Measurements from ENCODE around the gene CNP.

CNP gene

DNA sequence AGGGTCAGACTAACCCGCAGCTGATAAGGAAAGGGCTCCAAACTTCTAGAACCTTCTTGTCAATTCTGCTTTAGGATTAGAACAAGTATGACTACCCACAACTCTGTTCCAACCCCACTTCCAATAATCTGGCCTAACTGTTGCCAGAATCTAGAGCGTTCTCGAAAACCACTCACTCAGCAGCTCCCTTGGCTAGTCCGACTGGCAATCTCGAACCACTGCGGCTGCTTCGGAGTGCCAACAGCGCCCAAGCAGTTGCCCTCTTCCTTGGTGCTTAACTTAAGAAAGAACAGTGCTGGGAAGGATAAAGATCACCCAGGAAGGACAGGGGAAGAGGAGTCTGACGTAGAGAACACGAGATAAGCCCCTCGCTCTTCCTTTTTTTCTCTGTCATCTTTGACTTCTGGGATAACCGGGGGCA is 49.8 kb downstream of the CNP start:
- peak overlapping the region; percentile 81 for H3K9ac ChIP-seq (ENCODE audit: low read depth, low read length)
- H3K27me3 ChIP-seq (ENCODE audit: insufficient read depth, low read length, poor library complexity) = no peaks in the 10 kb centered on the region
- H3K36me3 ChIP-seq (ENCODE audit: insufficient read depth, low read length) = peaks cover 4% of the 10 kb centered on the region
- H3K4me2 ChIP-seq (ENCODE audit: insufficient read depth, low read length) = peak overlapping the region; percentile 95
- peak overlapping the region; percentile 88 for H2AFZ ChIP-seq (ENCODE audit: low read depth, low read length)
- TF ChIP-seq, protein P1, sequence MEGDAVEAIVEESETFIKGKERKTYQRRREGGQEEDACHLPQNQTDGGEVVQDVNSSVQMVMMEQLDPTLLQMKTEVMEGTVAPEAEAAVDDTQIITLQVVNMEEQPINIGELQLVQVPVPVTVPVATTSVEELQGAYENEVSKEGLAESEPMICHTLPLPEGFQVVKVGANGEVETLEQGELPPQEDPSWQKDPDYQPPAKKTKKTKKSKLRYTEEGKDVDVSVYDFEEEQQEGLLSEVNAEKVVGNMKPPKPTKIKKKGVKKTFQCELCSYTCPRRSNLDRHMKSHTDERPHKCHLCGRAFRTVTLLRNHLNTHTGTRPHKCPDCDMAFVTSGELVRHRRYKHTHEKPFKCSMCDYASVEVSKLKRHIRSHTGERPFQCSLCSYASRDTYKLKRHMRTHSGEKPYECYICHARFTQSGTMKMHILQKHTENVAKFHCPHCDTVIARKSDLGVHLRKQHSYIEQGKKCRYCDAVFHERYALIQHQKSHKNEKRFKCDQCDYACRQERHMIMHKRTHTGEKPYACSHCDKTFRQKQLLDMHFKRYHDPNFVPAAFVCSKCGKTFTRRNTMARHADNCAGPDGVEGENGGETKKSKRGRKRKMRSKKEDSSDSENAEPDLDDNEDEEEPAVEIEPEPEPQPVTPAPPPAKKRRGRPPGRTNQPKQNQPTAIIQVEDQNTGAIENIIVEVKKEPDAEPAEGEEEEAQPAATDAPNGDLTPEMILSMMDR (IDR thresholded peaks at IDR 0.05; ENCODE audit: borderline replicate concordance, extremely low read depth, low read length, poor library complexity, severe bottlenecking) = no peak
- TF ChIP-seq EZH2 (IDR thresholded peaks at IDR 0.05; ENCODE audit: borderline replicate concordance, low read depth, low read length, severe bottlenecking) = no peak
- H3K4me1 ChIP-seq (ENCODE audit: insufficient read depth, low read length) = peaks cover 57% of the 10 kb centered on the region
- DNase-seq (peak; percentile 31), ATAC-seq (ENCODE audit: insufficient read depth, low read depth) (no peak)
- H3K4me3 ChIP-seq (ENCODE audit: low read depth in 1 of 2, low read length in 2 of 2) = peak overlapping the region; percentile 87 to 91
- peak overlapping the region; percentile 93 for H3K27ac ChIP-seq (ENCODE audit: low read length)
- peaks cover 85% of the 10 kb centered on the region for H3K79me2 ChIP-seq (ENCODE audit: insufficient read depth, low read length)
- peaks cover 16% of the 10 kb centered on the region; the same call in 1 of the 2 replicates for H4K20me1 ChIP-seq (ENCODE audit: insufficient read depth, low read length)
- H3K9me3 ChIP-seq (ENCODE audit: insufficient read depth, low read length, severe bottlenecking) = no peaks in the 10 kb centered on the region

DNA sequence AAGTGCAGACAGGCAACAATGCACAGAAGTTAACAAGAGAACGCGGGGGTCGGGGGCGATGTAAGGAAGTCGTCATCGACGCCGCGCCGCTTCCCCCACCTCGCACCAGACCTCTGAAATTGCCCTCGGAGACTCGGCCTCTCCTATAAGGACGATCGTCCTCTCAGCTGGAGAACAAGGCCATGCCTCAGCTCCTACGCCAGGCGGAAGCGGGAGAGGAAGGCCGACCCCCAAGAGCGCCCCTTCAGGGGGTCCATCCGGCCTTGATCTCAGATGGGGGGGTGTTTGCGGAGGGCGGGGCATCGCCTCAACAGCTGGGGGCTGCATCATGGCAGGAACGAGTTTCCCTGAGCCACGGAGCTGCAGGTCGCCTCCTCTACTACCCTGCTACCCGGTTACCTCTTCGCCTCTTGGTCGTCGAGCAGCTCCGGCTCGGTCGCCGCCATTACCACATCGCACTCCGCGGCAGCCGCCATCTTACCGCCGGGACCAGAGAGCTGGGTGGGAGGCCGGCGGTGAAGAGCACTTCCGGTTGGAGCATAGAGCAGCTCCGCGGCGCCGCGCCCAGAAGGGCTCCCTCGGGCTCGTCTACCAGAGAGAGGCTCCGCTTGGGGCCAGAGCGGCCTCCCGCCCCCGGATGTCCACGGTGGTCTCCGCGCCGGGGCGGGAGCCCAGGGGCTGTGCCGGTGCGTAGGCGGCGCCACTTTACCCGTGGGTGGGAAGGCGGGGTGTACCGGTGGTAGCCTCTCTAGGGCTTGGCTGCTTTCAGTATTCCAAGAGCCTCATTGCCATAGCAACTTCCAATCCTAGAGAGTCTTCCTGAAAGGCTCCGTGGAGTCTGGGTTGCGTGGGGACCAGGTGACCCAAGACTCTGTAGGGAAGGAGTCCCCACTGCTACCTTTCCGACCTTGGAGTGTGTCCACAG is 50.6 kb downstream of the CNP start, which contains the start of gene DNAJC7:
TSS of gene DNAJC7 (minus strand) at position 499 of the 925 bp plus-strand sequence. CDS start at position 476, 23 bp downstream.
- Histone ChIP-seq H3K4me3 (ENCODE audit: low read depth in 1 of 2, low read length in 2 of 2) (peak within 1 kb of the TSS; percentile 87 to 91), H3K9me3 (ENCODE audit: insufficient read depth, low read length, severe bottlenecking) (no peaks in the 10 kb centered on the region), H3K36me3 (ENCODE audit: insufficient read depth, low read length) (peaks cover 6% of the 10 kb centered on the region), H3K27me3 (ENCODE audit: insufficient read depth, low read length, poor library complexity) (no peaks in the 10 kb centered on the region), H2AFZ (ENCODE audit: low read depth, low read length) (peak within 1 kb of the TSS; percentile 88), H3K4me1 (ENCODE audit: insufficient read depth, low read length) (peaks cover 60% of the 10 kb centered on the region), H3K79me2 (ENCODE audit: insufficient read depth, low read length) (peaks cover 81% of the 10 kb centered on the region), H3K9ac (ENCODE audit: low read depth, low read length) (peak within 1 kb of the TSS; percentile 81), H4K20me1 (ENCODE audit: insufficient read depth, low read length) (peaks cover 10% of the 10 kb centered on the region; the same call in 1 of the 2 replicates), H3K27ac (ENCODE audit: low read length) (peak within 1 kb of the TSS; percentile 93), H3K4me2 (ENCODE audit: insufficient read depth, low read length) (peak within 1 kb of the TSS; percentile 95)
- ATAC-seq (ENCODE audit: insufficient read depth, low read depth) (peak; percentile 90), DNase-seq (peak; percentile 93)
- no peak for TF ChIP-seq EZH2 (IDR thresholded peaks at IDR 0.05; ENCODE audit: borderline replicate concordance, low read depth, low read length, severe bottlenecking)
- TF ChIP-seq, protein P1 (IDR thresholded peaks at IDR 0.05; ENCODE audit: borderline replicate concordance, extremely low read depth, low read length, poor library complexity, severe bottlenecking) = peak; percentile 25

DNA sequence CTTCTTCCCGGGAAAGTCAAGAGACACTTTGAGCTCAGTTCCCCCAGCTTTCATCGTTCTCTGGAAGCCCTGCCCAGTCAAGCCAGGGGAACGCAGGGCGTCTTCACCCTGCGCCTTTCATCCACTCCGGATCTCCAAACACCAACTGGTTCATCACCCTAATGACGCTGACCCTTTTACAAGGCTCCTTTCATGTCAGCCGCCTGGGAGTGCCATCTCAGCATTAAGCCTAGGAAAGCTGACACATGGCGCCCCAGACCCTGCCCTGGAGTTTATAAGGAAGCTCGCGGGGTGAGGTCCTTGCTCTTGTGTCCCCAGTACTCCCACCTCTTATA is 51.2 kb downstream of the CNP start:
- Histone ChIP-seq H4K20me1 (ENCODE audit: insufficient read depth, low read length) (peaks cover 8% of the 10 kb centered on the region; the same call in 1 of the 2 replicates), H3K4me3 (ENCODE audit: low read depth in 1 of 2, low read length in 2 of 2) (peak overlapping the region; percentile 87 to 91; a peak in 3 of 4 replicates), H3K9ac (ENCODE audit: low read depth, low read length) (peak overlapping the region; percentile 81), H2AFZ (ENCODE audit: low read depth, low read length) (peak overlapping the region; percentile 88), H3K27ac (ENCODE audit: low read length) (peak overlapping the region; percentile 93), H3K79me2 (ENCODE audit: insufficient read depth, low read length) (peaks cover 75% of the 10 kb centered on the region), H3K4me1 (ENCODE audit: insufficient read depth, low read length) (peaks cover 63% of the 10 kb centered on the region), H3K36me3 (ENCODE audit: insufficient read depth, low read length) (peaks cover 12% of the 10 kb centered on the region), H3K9me3 (ENCODE audit: insufficient read depth, low read length, severe bottlenecking) (no peaks in the 10 kb centered on the region), H3K4me2 (ENCODE audit: insufficient read depth, low read length) (peak overlapping the region; percentile 95), H3K27me3 (ENCODE audit: insufficient read depth, low read length, poor library complexity) (no peaks in the 10 kb centered on the region)
- DNase-seq (no peak), ATAC-seq (ENCODE audit: insufficient read depth, low read depth) (0 out of 3 replicates have a peak, but pooled peaks have one; percentile 1)
- no peak for TF ChIP-seq EZH2 (IDR thresholded peaks at IDR 0.05; ENCODE audit: borderline replicate concordance, low read depth, low read length, severe bottlenecking)
- TF ChIP-seq, protein P1 (IDR thresholded peaks at IDR 0.05; ENCODE audit: borderline replicate concordance, extremely low read depth, low read length, poor library complexity, severe bottlenecking) = no peak

All from DND-41 (cell line).